ENCODE measurements around the gene CMTM2.
"Not testable (repeated sequence)": the region's sequence is repeated elsewhere in the genome, so short reads cannot be mapped to it uniquely, and the experiment has no call there.

Gene CMTM2

GRCh38 chr16:66553223-66553622, 26.0 kb upstream of the CMTM2 start:
- no peak for DNase-seq

- no peak for DNase-seq
Observed at GRCh38 chr16:66554021-66554420, 25.2 kb upstream of the CMTM2 start.

- no peak for DNase-seq
Observed at GRCh38 chr16:66554495-66554894, 24.8 kb upstream of the CMTM2 start.

GRCh38 chr16:66560107-66560506, 19.2 kb upstream of the CMTM2 start:
- DNase-seq = no peak

GRCh38 chr16:66561381-66562080, 17.7 kb upstream of the CMTM2 start:
- no peak for DNase-seq

- no peak for DNase-seq
Observed at GRCh38 chr16:66562409-66562808, 16.9 kb upstream of the CMTM2 start.

GRCh38 chr16:66562986-66563385, 16.3 kb upstream of the CMTM2 start:
- DNase-seq = no peak

- no peak for DNase-seq
Observed at GRCh38 chr16:66563574-66564334, 15.5 kb upstream of the CMTM2 start.

- DNase-seq = no peak
Observed at GRCh38 chr16:66566051-66566901, 13.0 kb upstream of the CMTM2 start, which contains the start of gene CMTM1. Gene CMTM1, plus strand, starts transcription at chr16:66566439. Its CDS starts 75 bp downstream, at chr16:66566514.

- not testable (repeated sequence) for DNase-seq
Observed at GRCh38 chr16:66567270-66567669, 12.0 kb upstream of the CMTM2 start.

GRCh38 chr16:66568355-66568754, 10.9 kb upstream of the CMTM2 start:
- DNase-seq = no peak

GRCh38 chr16:66569131-66569530, 10.1 kb upstream of the CMTM2 start:
- no peak for DNase-seq

GRCh38 chr16:66569827-66570405, 9.3 kb upstream of the CMTM2 start:
- no peak for DNase-seq

GRCh38 chr16:66572356-66572755, 6.9 kb upstream of the CMTM2 start:
- DNase-seq = no peak

- no peak for DNase-seq
Observed at GRCh38 chr16:66574081-66574480, 5.2 kb upstream of the CMTM2 start.

- no peak for DNase-seq
Observed at GRCh38 chr16:66574531-66574930, 4.7 kb upstream of the CMTM2 start.

GRCh38 chr16:66575060-66575459, 4.2 kb upstream of the CMTM2 start:
- no peak for DNase-seq

GRCh38 chr16:66576296-66576695, 3.0 kb upstream of the CMTM2 start:
- DNase-seq = no peak

- DNase-seq = no peak
Observed at GRCh38 chr16:66580605-66581209, 1.4 kb downstream of the CMTM2 start.

- DNase-seq = no peak
Observed at GRCh38 chr16:66581246-66581952, 2.1 kb downstream of the CMTM2 start.

- DNase-seq = no peak
Observed at GRCh38 chr16:66585481-66586239, 6.4 kb downstream of the CMTM2 start.

Data from T-helper 9 cell (primary cell).